GM03348 (cell line): ENCODE results near the gene JADE2.
"Not testable (repeated sequence)": the region's sequence is repeated elsewhere in the genome, so short reads cannot be mapped to it uniquely, and the experiment has no call there.

Experiments used
- DNase-seq: peaks from one replicate; pipeline ENCODE4 v3.0.0; 2012; ENCODE audit warnings: low spot score

Gene JADE2

GRCh38 chr5:134552301-134552700 lies 26.8 kb downstream of the JADE2 start:
- DNase-seq: peak; percentile 83

GRCh38 chr5:134552716-134553115 lies 27.2 kb downstream of the JADE2 start:
- not testable (repeated sequence) for DNase-seq

- DNase-seq: no peak
Observed at GRCh38 chr5:134553821-134554267, 28.4 kb downstream of the JADE2 start.

- DNase-seq: peak; percentile 81
Observed at GRCh38 chr5:134554319-134555222, 29.1 kb downstream of the JADE2 start.

GRCh38 chr5:134555223-134555889 lies 29.9 kb downstream of the JADE2 start:
- no peak for DNase-seq

GRCh38 chr5:134555890-134556311 lies 30.4 kb downstream of the JADE2 start:
- peak; percentile 75 for DNase-seq

GRCh38 chr5:134556588-134556987 lies 31.1 kb downstream of the JADE2 start:
- not testable (repeated sequence) for DNase-seq

- no peak for DNase-seq
Observed at GRCh38 chr5:134556994-134557393, 31.5 kb downstream of the JADE2 start.

- DNase-seq: no peak
Observed at GRCh38 chr5:134559672-134560071, 34.2 kb downstream of the JADE2 start.

GRCh38 chr5:134560698-134561097 lies 35.2 kb downstream of the JADE2 start:
- DNase-seq: no peak

GRCh38 chr5:134561871-134562296 lies 36.4 kb downstream of the JADE2 start:
- DNase-seq: peak; percentile 46

- DNase-seq: no peak
Observed at GRCh38 chr5:134563221-134563620, 37.8 kb downstream of the JADE2 start.

- DNase-seq: no peak
Observed at GRCh38 chr5:134563962-134564361, 38.5 kb downstream of the JADE2 start.

- no peak for DNase-seq
Observed at GRCh38 chr5:134564396-134564795, 38.9 kb downstream of the JADE2 start.

- no peak for DNase-seq
Observed at GRCh38 chr5:134565791-134566740, 40.6 kb downstream of the JADE2 start.

GRCh38 chr5:134566741-134567221 lies 41.3 kb downstream of the JADE2 start:
- no peak for DNase-seq

- DNase-seq: peak; percentile 56
Observed at GRCh38 chr5:134567641-134568336, 42.3 kb downstream of the JADE2 start.

- no peak for DNase-seq
Observed at GRCh38 chr5:134568337-134568700, 42.8 kb downstream of the JADE2 start.

- DNase-seq: no peak
Observed at GRCh38 chr5:134568761-134569695, 43.6 kb downstream of the JADE2 start.

GRCh38 chr5:134569758-134570364 lies 44.4 kb downstream of the JADE2 start:
- no peak for DNase-seq
